ENCODE data around the gene TAC4. TPM values are rescaled to one million over a fixed set of nuclear protein-coding genes. Genes with fewer than 3 reads are reported as not detected.

The TAC4 gene
- total RNA-seq, 4 donors from 2014 or later = not detected

DNA sequence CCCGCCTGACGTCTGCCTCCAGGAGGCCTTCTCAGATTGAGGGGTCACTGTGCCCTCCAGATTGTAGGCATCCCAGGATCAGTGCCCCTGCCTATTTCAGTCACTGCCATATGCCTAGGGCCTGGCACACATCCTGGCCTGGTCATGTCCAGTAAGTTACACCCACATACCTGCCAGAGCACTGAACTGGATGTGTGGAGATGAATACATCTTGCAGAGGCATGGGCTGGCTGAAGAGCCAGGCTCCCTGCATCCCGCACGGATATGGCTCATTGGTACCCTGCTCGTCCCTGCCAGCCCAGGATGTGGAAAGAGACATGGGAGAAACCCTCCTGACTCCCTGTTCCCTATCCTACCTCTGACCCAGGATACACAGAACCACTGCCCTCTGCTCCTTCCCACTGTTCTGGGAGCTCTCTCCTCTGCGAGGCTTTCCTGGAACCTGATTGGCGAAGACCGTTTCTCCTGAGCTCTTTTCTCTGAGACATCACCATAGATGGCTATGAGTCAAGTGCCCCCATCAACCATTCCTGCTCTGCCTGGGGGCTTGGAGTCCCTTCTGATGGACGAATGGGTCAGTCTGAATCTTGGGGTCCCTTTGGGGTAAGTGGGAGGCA is 40.0 kb upstream of the TAC4 start:
- H3K27me3 ChIP-seq = peaks cover 0 to 91% (median 0%) of the 10 kb centered on the region in 4 donors
- DNase-seq = no peak

DNA sequence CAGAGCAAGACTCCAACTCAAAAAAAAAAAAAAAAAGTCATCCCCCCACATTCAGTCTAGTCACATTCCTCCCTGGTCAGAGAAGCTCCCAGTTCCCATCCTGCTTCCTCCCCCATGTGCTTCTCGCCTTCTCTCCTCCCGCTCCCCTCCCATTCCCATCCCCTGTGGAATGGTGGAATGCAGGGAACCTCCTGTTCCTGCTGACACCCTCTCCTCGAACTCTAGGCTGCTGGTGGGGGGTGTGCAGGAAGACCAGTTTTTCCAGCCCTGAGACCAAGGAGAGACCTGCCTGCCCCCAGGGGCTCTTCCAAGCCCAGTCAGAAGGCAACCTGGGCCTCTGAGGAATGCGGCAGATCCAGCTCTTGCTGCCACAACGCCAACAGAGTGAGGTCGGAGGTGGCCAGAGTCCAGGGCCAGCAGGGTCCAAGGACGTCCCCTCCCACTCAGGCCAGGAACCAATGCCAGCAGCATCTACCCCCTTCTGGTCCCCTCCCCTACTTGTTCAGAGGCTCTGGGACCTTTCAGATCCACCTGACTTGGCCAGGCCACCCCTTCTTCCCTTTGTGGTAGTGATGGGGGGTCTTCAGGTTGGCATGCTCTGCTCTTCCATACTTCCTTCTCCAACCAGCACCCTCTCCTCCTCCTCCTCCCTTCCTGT is 39.3 kb upstream of the TAC4 start:
- intact Hi-C loops (cut with DNase I) = loop anchor here (10.0 kb wide), 1 partner anchor 68 kb away; no protein-coding TSS in a partner anchor
- H3K27ac ChIP-seq = peak overlapping the region; percentile 5 to 50 (median 32)
- no peak for DNase-seq
- peaks cover 13 to 52% (median 30%) of the 10 kb centered on the region in 3 donors for H3K4me1 ChIP-seq
- H3K4me3 ChIP-seq = no peak overlapping the region
- no peaks in the 10 kb centered on the region for H3K36me3 ChIP-seq
- WGBS, 2 donors = 32 to 38% methylated on average over 5 to 7 of the region's 7 CpGs
- peaks cover 0 to 94% (median 0%) of the 10 kb centered on the region in 4 donors for H3K27me3 ChIP-seq
- H3K9me3 ChIP-seq = no peaks in the 10 kb centered on the region
- TF ChIP-seq POLR2A (IDR thresholded peaks at IDR 0.05) = no peak
- TF ChIP-seq, protein P1, sequence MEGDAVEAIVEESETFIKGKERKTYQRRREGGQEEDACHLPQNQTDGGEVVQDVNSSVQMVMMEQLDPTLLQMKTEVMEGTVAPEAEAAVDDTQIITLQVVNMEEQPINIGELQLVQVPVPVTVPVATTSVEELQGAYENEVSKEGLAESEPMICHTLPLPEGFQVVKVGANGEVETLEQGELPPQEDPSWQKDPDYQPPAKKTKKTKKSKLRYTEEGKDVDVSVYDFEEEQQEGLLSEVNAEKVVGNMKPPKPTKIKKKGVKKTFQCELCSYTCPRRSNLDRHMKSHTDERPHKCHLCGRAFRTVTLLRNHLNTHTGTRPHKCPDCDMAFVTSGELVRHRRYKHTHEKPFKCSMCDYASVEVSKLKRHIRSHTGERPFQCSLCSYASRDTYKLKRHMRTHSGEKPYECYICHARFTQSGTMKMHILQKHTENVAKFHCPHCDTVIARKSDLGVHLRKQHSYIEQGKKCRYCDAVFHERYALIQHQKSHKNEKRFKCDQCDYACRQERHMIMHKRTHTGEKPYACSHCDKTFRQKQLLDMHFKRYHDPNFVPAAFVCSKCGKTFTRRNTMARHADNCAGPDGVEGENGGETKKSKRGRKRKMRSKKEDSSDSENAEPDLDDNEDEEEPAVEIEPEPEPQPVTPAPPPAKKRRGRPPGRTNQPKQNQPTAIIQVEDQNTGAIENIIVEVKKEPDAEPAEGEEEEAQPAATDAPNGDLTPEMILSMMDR (IDR thresholded peaks at IDR 0.05) = no peak

More for the DNA sequence above, 40.0 kb upstream of the TAC4 start:
- Histone ChIP-seq H3K4me1 (peaks cover 13 to 54% (median 30%) of the 10 kb centered on the region in 3 donors), H3K4me3 (no peak overlapping the region), H3K9me3 (no peaks in the 10 kb centered on the region), H3K27ac (peak overlapping the region; percentile 5 to 50 (median 32)), H3K36me3 (no peaks in the 10 kb centered on the region)
- TF ChIP-seq POLR2A (IDR thresholded peaks at IDR 0.05) = no peak
- TF ChIP-seq, protein P1 (IDR thresholded peaks at IDR 0.05) = no peak
- 54 to 67% methylated on average over 8 to 9 of the region's 9 CpGs for WGBS, 2 donors
- intact Hi-C loops (cut with DNase I) = loop anchor here (10.0 kb wide), 1 partner anchor 67 kb away; no protein-coding TSS in a partner anchor

DNA sequence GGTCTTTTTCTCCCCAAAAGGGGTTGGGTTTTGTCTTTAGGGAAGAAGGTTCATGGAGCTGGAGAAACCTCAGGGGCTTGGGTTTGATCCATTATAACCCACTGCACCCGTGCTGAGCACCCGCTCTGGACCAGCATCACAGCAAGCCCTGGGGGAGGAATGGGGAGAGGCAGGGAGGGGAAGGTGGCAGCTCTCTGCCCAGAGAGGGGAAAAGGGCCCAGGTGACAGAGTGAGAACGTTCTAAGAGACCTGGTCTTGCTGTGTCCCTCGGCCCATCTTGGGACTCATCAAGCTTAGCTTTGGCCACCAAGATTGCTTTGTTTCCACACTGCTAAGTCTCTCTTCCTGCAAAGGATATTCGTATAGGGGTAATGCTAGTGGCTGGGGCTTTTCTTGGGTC is 38.2 kb upstream of the TAC4 start:
- H3K4me1 ChIP-seq = peaks cover 13 to 50% (median 30%) of the 10 kb centered on the region in 3 donors
- no peak overlapping the region for H3K27ac ChIP-seq
- H3K36me3 ChIP-seq = no peaks in the 10 kb centered on the region
- DNase-seq = no peak
- no peak overlapping the region for H3K4me3 ChIP-seq
- intact Hi-C loops (cut with DNase I) = loop anchor here (10.0 kb wide), 1 partner anchor 69 kb away; no protein-coding TSS in a partner anchor
- H3K9me3 ChIP-seq = no peaks in the 10 kb centered on the region
- WGBS, 2 donors = 60 to 93% methylated on average over 1 to 5 of the region's 5 CpGs
- no peak for TF ChIP-seq POLR2A (IDR thresholded peaks at IDR 0.05)
- TF ChIP-seq, protein P1 (IDR thresholded peaks at IDR 0.05) = no peak
- peaks cover 0 to 97% (median 1%) of the 10 kb centered on the region in 4 donors for H3K27me3 ChIP-seq

DNA sequence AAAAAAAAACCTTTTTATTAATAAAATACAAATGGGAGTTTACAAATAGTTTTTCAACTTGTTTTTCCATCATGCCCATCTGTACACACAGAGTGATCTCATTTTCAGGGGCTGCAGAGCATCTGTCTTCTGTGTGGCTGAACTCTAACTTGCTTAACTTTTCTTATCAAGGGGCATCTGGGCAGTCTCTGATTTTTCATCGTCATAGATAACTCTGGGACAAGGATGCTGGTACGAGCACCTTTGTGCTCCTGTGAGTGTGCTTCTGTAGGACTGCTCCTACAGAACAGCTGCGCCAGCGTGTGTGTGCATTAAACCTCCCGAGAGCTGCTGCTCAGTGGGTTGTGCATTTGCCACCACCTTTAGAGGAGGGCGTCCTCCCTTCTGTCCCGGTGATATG is 34.6 kb upstream of the TAC4 start:
- H3K27ac ChIP-seq = no peak overlapping the region
- WGBS, 2 donors = 61 to 73% methylated on average over 5 of the region's 7 CpGs
- no peaks in the 10 kb centered on the region for H3K9me3 ChIP-seq
- H3K4me1 ChIP-seq = peaks cover 3 to 25% (median 8%) of the 10 kb centered on the region in 3 donors
- DNase-seq = no peak
- no peak for TF ChIP-seq POLR2A (IDR thresholded peaks at IDR 0.05)
- TF ChIP-seq, protein P1 (IDR thresholded peaks at IDR 0.05) = no peak
- no peaks in the 10 kb centered on the region for H3K36me3 ChIP-seq
- H3K27me3 ChIP-seq = peaks cover 0 to 91% (median 4%) of the 10 kb centered on the region in 4 donors
- intact Hi-C loops (cut with DNase I) = loop anchor here (10.0 kb wide), 1 partner anchor 72 kb away; no protein-coding TSS in a partner anchor
- no peak overlapping the region for H3K4me3 ChIP-seq

DNA sequence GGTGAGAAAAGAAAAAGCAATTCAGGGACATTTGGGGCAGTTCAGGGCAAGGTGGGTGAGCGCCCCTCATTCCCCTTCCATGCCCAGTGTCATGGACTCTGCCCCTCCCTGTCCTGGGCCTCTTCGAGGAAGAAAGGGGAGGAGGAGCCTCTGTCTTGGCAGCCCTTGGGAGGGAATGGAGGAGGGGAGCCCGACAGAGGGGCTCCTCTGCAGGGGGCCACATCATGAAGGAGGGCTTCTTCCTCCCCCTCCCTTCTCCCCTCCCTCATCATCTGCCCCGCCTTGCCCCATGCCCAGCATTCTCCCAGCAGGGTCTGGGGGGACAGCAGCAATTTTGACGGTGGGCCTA is 33.2 kb upstream of the TAC4 start:
- Histone ChIP-seq H3K4me1 (peaks cover 2 to 11% (median 3%) of the 10 kb centered on the region in 3 donors), H3K4me3 (no peak overlapping the region), H3K27ac (no peak overlapping the region), H3K36me3 (no peaks in the 10 kb centered on the region), H3K27me3 (peaks cover 0 to 83% (median 4%) of the 10 kb centered on the region in 4 donors), H3K9me3 (no peaks in the 10 kb centered on the region)
- TF ChIP-seq, protein P1 (IDR thresholded peaks at IDR 0.05) = no peak
- TF ChIP-seq POLR2A (IDR thresholded peaks at IDR 0.05) = no peak
- no peak for DNase-seq
- 35 to 50% methylated on average over 3 to 5 of the region's 5 CpGs for WGBS, 2 donors
- intact Hi-C loops (cut with DNase I) = loop anchor here (10.0 kb wide), 1 partner anchor 74 kb away; no protein-coding TSS in a partner anchor

Data from esophagus squamous epithelium (tissue), 5 donors.